SH-SY5Y (cell line): ENCODE results near the gene PCDH9.

Source experiments
- GATA2 ChIP-seq: IDR thresholded peaks from 2 replicates; pipeline ENCODE4 v1.6.1; 2011; ENCODE audit warnings: mild to moderate bottlenecking, low read depth, low read length
- GATA3 ChIP-seq: IDR thresholded peaks from 2 replicates; pipeline ENCODE4 v1.6.1; 2011; ENCODE audit warnings: low read depth, mild to moderate bottlenecking, low read length, moderate library complexity

DNA sequence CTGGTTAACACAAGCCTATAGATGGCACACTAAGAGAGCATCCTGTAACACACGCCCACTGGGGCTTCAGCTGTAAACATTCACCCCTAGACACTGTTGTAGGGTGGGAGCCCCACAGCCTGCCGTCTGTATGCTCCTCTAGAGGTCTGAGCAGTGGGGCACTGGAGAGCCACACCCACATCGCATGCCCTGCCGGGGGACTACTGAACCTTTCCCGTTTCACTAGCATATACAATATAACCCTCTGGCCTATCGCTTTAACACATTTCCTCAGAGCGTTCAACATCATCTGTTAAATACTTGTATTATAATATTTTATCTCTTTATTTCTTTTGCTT, 73.4 kb downstream of the PCDH9 start:
- TF ChIP-seq GATA2, result no peak
- TF ChIP-seq GATA3, result no peak
